Medulla oblongata (tissue), 1 donor: Measurements from ENCODE around the gene CDS2.

Source experiments
- DNase-seq: peaks from one replicate; pipeline ENCODE4 v3.0.0-alpha.2; 2015; ENCODE audit errors: extremely low spot score

CDS2 gene

DNA sequence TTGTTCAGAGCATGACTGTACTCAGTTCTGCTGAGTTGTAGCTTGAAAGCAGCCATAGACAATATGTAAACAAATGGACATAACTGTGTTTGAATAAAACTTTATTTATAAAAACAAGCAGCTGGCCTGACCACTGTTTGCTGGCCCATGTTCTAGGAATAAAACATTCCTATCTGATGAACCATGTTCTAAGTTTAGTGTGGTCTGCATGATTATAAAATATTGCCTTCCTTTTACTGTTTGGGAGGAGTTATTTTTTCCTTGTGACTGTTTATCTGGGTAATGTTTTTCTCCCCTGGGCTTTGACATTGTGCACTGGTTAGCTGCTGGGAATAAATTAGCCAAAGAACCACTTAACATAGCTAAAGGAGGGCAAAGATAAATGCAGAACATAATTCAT, 55.1 kb downstream of the CDS2 start:
- no peak for DNase-seq

DNA sequence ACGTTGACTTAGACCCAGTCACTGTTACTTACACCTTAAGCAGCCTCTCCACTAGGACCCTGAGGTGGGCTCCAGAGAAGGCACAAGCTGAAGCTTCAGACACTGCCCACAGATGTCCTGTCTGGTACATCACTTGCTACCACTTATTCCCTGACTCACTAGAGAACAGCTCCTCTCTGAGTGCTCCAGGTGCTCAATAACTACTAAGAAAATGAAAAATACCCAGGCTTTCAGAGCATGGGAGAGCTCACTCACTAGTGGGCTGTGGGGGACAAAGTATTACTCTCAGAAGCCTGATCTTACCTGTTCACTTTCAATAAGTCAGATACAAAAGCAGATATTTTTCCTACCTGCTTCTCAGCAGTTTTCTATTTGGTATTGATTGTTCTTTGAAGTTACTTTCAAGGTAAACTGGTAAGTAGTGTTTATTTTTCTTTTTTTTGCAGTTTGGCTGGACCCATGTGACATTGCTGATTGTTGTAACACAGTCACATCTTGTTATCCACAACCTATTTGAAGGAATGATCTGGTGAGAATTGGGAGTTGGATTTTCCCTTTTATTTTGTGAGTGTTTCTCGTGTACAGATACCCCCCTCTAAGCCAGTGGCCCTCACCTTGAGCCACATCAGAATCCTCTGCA, 55.9 kb downstream of the CDS2 start:
- no peak for DNase-seq

DNA sequence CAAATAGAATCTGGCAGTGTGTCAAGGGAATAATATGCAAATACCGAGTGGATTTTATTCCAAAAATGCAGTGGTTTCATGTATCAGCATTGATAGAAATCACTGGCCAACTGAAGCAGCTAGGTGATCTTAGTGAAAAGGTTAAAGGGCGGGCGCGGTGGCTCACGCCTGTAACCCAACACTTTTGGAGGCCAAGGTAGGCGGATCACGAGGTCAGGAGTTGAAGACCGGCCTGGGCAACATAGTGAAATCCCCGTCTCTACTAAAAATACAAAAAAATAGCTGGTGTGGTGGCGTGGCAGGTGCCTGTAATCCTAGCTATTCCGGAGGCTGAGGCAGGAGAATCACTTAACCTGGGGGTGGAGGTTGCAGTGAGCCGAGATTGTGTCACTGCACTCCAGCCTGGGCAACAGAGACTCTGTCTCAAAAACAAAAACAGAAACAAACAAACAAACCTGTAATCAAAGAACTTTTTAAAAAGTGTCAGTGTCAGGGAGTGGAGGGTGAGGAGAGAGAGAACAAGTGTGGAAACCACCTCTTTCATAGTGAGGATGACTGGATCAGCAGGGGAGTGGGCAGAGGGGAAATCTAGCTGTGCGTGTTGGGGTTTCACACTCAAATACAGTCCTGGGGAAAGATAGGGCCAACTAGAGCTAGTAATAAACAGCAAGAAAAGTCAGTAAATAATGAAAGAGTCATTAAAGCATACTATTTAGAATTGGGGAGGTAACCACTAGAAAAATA, 57.1 kb downstream of the CDS2 start:
- no peak for DNase-seq

DNA sequence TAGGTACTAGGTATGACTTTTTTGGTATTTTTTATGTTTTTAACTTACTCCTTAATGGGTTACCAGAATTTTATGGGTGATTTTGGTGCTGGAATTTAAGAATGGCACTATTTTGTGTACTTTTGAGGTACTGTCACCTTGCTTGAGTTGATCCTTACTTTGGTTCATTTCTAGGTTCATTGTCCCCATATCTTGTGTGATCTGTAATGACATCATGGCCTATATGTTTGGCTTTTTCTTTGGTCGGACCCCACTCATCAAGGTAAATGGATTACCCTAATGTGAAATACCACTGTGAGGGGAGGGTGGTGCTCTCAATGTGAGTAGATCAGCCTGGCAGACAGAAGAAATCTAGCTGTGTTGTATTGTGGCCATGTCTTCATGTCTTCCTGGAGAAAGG, 57.9 kb downstream of the CDS2 start:
- DNase-seq, result no peak

DNA sequence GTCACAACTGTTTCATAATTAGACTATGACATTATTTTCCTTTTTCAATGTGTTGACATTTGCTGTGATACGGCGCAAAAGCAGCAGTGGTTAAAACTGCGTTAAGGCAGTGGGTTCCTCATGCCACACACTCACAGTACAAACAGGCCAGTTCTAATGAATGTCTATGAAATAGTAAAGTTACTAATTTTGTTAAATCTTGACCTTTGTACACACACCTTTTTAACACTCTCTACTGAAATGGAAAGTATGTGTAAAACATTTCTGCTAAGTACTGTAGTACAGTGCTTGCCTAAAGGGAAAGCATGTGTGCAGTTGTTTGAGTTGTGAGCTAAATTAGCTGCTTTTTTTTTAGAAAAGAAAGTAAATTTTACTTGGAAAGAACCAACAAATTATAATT, 60.3 kb downstream of the CDS2 start:
- no peak for DNase-seq

DNA sequence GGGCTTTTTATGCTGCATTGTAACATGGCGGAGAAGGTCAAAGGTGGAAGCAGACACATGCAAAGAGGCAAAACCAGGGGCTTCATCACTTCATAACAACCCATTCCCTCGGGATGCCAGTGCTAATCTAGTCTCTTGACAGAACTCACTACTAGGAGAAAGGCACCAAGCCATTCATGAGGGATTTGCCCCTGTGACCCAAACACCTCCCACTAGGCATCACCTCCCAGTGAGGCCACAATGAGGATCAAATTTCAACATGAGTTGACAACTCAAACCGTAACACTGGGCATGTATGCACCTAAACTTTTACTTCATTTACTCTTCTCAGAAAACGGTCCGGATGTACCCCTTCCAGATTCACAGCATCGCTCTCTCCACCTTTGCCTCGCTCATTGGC, 61.9 kb downstream of the CDS2 start:
- no peak for DNase-seq

DNA sequence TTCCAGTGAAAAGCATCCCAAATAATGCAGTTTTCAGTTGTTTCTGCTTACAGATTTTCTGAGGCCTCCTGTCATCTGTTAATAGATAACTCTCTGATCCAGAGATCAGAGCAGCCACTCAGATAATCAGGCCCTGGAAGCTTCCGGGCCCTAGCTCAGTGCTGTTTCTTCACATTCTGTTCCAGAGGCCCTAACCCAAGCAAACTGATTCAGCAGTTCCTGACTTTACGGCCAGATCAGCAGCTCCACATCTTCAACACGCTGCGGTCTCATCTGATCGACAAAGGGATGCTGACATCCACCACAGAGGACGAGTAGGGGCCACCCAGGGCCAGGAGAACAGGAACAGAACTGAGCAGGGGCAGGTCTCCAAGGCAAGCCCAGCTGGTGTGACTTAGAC, 63.1 kb downstream of the CDS2 start:
- no peak for DNase-seq

DNA sequence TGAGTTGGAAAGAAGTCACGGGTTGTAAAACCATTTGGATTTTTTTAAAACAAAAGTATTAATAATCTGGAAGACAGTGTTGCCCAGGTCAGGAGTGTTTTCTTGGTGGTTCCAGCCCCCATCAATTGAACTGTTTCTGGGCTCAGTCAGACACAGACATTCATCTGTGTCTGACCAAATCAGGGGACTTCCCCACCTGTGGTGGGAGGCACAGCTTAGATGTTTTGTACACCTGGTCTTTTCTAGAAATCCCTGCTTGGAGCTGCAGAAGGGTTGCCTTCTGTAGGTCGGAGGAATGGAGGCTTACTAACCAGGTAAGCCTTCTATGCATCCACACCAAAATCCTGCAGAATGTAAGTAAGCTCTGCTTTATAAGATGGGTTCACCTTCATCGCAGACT, 63.6 kb downstream of the CDS2 start:
- DNase-seq, result no peak

DNA sequence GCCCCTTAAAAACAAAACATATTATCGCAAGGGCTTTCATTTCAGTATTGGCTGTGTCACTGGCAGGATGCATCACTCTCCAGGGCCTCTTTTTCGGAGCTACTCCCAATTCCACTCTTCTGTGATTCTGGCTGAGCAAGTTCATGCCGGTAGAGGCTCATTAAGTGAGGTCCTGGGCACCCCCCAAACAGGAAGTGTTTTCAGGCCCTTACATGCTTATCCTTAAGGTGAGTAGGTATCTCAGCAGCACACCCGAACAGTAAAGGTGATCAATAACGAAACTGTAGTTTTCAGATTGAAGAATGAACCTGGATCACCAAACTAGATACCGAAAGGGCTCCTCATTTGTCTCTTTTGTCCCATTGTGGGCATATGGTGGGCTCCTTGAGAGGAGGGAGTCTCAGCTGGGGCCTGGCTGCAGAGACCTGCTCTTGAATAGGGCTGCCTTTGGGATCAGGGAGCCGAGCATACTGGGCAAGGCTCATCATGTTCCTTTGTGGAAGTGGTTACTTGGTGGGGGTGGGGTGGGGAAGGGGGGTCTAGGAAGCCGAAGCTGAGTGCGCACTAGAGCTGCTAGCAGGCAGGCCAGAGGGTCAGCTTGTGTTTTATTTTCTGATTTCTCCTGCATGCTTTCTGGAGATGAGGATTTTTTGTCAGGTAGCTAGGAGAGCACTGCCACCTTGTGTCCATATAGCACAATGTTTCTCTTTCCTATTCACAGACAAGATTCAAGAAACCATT, 65.2 kb downstream of the CDS2 start:
- peak; percentile 94 for DNase-seq

DNA sequence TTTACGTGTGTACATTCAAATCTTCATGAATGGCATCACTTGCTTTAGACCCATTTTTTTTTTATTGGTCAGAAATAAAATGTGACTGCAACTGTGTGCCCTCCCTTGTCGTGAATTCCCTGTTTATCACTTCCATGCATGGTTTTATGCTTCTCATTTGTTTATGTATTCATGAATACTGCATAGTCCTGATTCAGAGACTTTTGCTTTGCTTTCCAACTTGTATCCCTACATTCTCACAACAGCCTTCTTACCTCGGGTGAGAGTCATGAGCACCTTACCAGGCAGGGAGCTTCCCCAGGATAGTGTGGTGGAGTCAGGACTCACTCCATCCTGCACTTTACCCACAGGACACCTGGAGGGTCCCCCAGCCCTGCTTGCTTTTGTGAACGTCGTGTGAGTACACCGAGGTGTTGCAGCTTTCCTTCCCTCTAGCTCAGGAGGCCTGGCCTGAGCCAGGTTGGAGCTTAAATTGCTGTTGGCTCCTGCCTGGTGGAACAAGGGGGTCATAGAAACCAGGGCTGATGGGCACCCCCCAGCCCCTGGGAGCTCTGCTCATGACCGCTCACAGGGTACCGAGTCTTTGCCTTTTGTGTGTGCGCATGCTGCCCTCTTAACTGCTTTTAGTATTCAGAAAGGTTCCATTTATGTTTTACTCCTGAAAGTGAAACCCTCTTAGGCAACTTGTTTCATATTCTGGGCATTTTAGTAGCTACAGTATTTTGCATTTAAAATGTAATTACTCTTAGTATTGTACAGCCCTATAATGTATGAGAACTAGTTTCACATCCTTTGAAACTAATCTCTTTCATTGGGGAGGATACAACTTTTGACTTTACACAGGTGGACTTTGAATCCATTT, 66.0 kb downstream of the CDS2 start:
- DNase-seq, result no peak

DNA sequence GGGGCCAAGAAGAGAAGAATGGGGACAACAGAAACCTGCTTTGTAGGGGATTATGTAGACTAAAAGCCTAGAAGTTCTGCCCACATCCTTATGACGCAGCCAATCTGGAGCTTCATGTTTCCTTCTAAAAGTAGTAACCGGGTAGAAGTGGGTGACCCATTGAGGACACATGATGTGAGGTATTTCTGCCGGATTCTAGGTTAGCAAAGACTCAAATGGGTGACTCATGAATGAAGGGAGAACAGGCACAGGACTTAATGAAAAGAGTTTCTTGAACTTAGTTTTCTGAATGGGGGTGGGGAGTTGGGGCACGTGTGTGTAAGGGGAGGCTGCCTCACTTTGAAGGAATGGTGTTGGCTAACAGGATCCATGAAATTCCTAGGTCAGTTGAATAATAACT, 68.8 kb downstream of the CDS2 start:
- no peak for DNase-seq

DNA sequence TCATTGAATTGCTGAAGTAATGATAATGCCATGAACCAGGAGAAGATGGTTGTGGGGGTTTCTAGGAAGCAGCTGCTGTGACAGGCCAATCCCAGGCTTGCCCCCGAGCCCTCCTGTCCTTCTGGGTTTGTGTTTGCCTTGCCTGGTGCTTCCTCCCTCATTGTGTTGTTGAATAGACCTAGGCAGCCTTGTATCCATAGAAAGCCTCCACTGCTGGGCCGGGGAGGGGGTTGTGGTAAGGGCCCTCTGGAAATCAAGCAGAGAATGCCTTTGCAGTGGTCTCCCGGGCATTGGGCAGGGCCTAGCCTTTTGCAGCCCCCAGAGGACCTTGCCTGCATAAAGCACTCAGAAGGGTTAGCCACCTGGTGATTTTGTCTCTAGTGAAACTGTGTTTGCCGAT, 69.3 kb downstream of the CDS2 start:
- no peak for DNase-seq

DNA sequence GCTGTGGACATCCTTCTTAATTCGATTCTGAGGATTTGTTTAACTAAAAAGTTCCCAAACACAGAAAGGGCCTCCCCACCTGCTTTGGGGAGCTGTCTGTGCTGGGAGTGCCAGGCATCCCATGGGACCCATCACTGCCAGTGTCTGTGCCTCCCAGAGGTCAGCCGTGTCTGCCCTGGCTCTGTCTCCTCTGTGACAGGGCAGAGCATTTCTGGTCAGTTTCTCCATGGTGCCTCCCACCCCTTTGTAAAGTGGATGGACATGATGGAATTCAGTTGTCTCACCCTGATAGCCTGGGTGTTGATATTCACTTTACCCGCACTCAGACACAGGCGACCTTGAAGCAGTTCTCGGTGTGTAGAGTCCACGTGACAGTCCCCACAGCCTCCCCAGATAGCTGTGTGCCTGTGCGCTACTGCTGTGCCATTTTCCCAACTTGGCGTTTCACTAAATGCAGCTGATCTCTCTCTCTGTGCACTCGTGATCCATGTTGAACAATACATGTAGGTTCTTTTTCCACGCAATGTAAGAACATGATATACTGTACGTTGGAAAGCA, 70.5 kb downstream of the CDS2 start:
- DNase-seq, result no peak

DNA sequence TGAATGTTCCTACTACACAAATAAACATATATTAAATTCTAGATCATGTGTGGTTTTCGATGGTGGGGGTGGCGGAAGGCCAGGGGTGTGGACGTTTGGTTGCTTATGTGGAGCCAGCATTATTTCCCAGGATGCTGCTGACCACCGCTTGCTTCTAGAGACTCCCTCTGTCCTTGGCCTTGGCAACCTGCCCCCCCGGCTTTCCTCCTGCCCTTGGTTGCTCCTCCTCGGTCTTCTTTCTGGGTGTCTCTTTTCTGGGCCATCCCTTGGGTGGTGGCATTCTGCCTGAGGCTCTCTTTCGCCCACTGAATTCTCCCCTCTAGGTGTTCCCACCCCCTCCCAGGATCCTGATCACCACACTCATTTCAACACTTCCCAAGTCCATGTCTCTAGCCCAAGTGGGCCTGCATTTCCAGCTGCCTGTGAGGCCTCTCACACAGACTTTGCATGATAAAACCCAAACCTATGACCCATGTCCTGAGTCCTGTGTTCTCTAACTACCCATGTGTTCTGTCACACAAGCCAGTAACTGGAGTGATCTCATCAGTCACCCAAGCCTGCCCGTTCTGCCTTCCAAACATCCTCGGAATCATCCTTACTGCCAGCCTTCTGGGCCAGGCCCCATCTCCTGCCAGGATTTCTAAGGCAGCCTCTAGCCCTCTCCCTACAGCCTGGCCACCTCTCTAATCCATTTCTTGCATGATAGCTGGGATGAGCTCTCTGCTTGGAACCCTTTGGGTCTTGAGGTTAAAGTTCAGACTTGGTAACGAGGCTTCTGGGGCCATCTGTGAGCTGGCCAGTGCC, 71.2 kb downstream of the CDS2 start:
- peak; percentile 74 for DNase-seq

DNA sequence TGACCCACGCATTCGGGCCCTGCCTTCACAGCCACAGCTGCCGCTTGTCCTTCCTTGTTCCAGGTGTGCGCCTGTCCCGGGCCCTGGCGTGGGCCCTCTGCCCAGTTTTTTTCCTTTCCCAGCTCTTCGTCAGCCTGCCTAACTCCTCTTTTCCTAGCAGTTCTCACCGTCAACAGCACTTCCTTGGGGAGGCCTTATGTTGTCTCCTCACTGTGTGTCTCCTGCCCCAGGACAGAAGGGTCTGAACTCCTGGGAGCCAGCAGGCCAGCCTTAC, 71.8 kb downstream of the CDS2 start:
- DNase-seq, result no peak

DNA sequence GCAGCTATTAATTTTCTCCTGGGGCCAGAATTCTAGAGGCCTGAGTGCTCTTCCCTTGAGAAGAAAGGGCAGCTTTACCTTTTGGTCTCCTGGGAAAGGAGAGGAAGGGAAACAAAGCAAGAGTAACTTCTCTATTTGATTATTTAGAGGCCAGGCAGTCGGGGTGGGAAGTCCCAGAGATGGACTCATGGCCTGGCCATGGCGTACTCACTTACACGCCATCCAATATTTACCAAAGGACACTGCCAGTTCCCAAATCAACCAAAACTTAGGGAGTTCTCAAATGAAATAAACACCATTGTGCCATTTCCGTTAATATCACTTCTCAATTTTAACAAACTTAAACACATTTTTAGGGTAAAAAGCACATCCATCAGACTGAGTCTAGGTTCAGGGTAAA, 76.6 kb downstream of the CDS2 start:
- no peak for DNase-seq

DNA sequence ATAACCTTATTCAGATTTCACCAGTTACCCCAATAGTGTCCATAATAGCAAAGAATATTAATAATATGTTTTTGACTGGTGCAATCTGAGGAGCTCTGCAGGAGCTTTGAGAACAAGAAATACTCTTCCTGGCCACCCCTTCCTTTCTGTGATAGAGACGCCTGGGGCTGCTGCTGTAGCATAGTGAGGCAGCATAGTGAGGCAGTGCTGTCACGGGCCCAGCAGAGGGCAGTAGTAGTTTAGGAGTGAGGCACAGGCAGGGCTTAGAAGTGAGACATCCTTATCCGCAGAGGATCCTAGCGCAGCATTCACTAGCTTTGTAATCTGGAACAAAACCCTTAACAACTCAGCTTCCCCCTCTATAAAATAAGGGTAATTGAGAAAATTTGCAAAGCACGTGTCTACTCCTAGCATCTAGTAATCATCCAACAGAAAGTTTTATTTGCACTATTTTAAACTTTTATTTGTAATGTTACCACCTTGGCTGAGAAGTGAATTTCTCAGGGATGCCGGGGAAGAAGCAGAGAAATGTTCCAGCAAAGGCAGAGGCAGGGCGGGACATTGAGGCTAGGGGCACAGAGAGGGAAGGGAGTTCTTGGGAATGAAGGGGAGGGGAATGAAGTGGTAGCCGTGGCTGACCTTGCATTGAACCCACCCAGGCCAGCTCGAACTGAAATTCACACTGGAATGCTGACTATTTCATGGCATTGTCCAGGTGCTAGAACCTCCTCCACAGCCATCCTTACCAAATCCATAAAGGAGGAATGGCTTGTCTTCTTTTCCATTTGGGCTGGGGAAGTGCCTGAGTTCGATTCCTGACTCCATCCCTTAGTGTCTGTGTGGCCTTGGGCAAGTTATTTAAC, 78.8 kb downstream of the CDS2 start:
- DNase-seq, result peak; percentile 85

DNA sequence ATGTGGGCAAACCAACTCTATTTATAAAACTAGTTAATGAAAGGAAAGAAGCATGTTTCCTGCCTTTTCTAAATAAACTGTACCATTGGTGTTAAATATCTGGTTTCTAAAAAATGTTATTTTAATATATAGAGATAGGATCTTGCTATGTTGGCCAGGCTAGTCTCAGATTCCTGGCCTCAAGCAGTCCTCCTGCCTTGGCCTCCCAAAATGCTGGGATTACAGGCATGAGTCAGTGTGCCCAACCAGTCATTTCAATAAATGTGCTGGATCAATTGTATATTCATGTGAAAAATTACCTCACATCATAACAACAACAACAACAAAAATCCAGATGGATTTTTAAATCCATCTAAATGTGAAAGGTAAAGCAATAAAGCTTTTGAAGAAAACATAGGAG, 80.3 kb downstream of the CDS2 start:
- DNase-seq, result no peak

DNA sequence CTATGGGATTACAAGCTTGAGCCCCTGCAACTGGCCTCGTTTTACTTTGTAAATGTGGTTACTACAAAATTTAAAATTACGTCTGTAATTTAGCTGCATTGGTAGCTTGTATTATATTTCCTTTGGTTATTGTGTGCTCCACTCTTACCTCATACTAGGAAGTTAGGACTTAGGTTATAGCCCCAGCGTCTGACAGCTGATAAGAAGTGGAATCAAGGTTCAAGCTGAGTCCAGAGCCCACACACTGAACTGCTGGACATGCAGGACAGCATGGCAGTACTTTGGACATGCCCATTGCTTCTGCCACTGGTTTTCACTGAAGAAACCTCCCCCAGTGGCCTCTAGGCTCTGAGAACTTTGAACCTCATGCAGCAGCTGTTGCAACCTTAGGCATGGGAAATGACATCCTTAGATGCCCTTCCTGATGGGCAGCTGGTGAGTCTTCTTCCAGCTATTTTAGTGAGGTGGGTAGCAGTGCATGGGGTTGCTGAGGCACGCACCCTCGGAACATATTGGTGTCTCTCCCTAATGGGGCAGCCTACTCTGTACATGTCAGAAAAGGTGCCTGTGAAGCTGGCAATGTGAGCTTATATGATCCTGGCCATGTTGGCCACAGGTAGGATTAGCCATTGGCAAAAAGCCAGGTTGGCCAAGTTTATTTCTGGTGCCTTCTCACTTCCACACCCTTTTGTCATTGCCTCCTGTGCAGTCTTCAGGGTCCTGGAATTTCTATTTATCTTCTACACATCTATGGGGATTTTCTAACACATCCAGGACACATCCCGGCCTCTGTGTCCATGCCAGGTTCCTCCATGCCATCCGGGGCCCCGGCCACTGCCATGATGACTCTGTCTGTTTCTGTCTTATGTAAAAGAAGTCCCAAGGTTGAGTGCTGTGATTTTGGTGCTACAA, 85.3 kb downstream of the CDS2 start:
- no peak for DNase-seq
